Fibroblast of pulmonary artery (primary cell): ENCODE measurements around the gene ANKRD44.
"Not testable (repeated sequence)": the region's sequence is repeated elsewhere in the genome, so short reads cannot be mapped to it uniquely, and the experiment has no call there.

Experiments
- DNase-seq: peaks from one replicate; pipeline ENCODE4 v3.0.0-alpha.2; 2010; ENCODE audit warnings: low read depth
- H3K4me3 ChIP-seq: replicated peaks from 2 replicates; pipeline ENCODE4 v1.5.1; 2011; ENCODE audit warnings: low read depth, mild to moderate bottlenecking, control low read depth, low read length, moderate library complexity
- CTCF ChIP-seq: IDR thresholded peaks from 2 replicates; pipeline ENCODE4 v1.5.1; 2011; ENCODE audit warnings: mild to moderate bottlenecking, control low read depth, low read length, inconsistent platforms; ENCODE audit errors: missing control alignments

The ANKRD44 gene

GRCh38 chr2:197011801-197012641, 298.6 kb downstream of the ANKRD44 start:
- no peak overlapping the region for H3K4me3 ChIP-seq
- peak; percentile 68 for DNase-seq
- peak; percentile 96 for TF ChIP-seq CTCF

GRCh38 chr2:197011021-197011417, 299.6 kb downstream of the ANKRD44 start:
- TF ChIP-seq CTCF, result no peak
- H3K4me3 ChIP-seq, result no peak overlapping the region
- DNase-seq, result no peak

GRCh38 chr2:197010200-197011020, 300.2 kb downstream of the ANKRD44 start:
- DNase-seq, result no peak
- no peak overlapping the region for H3K4me3 ChIP-seq
- no peak for TF ChIP-seq CTCF

- not testable (repeated sequence) for H3K4me3 ChIP-seq, DNase-seq
Observed at GRCh38 chr2:197008741-197009341, 301.7 kb downstream of the ANKRD44 start.

- TF ChIP-seq CTCF, result no peak
- H3K4me3 ChIP-seq, result no peak overlapping the region
- DNase-seq, result peak; percentile 70
Observed at GRCh38 chr2:197007716-197008628, 302.6 kb downstream of the ANKRD44 start.

GRCh38 chr2:197001921-197002320, 308.7 kb downstream of the ANKRD44 start:
- no peak for TF ChIP-seq CTCF
- no peak for DNase-seq
- no peak overlapping the region for H3K4me3 ChIP-seq
